Astrocyte of the cerebellum (primary cell): ENCODE measurements around the gene COBLL1.
"Not testable (repeated sequence)": the region's sequence is repeated elsewhere in the genome, so short reads cannot be mapped to it uniquely, and the experiment has no call there.

Source experiments
- DNase-seq: peaks from one replicate; pipeline ENCODE4 v3.0.0-alpha.2; 2011; ENCODE audit warnings: low read depth
- H3K4me3 ChIP-seq: 2 replicates; pipeline ENCODE4 v1.5.1; 2011; ENCODE audit warnings: mild to moderate bottlenecking, low read depth, low read length, moderate library complexity
- in situ Hi-C: cut with HindIII; loops from 2 replicates; pipeline ENCODE4 v1.10.0; 2017; ENCODE audit warnings: low sequenced_read_pairs
- TF ChIP-seq, protein P1 (sequence below): IDR thresholded peaks from 2 replicates; pipeline ENCODE4 v1.5.1; 2012; ENCODE audit warnings: low read length, low read depth, moderate library complexity, mild to moderate bottlenecking; ENCODE audit errors: missing control alignments

The COBLL1 gene

DNA sequence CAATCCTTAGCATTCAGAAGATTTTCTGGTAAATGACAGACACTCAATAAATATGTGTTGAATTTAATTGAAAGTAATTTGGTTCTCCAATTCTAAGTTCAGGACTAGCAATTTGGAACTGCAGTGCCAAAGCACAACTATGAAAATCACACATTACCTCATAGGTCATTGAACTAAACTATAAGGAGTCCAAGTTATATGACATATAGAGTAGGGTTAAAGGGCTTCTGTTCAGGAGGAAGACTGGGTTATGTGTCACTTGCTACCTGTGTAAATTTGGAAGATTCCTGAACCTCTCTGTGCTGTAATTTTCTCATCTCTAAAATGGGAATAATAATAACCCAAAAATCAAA, 27.8 kb upstream of the COBLL1 start:
- in situ Hi-C loops: no loop called here
- TF ChIP-seq, protein P1, sequence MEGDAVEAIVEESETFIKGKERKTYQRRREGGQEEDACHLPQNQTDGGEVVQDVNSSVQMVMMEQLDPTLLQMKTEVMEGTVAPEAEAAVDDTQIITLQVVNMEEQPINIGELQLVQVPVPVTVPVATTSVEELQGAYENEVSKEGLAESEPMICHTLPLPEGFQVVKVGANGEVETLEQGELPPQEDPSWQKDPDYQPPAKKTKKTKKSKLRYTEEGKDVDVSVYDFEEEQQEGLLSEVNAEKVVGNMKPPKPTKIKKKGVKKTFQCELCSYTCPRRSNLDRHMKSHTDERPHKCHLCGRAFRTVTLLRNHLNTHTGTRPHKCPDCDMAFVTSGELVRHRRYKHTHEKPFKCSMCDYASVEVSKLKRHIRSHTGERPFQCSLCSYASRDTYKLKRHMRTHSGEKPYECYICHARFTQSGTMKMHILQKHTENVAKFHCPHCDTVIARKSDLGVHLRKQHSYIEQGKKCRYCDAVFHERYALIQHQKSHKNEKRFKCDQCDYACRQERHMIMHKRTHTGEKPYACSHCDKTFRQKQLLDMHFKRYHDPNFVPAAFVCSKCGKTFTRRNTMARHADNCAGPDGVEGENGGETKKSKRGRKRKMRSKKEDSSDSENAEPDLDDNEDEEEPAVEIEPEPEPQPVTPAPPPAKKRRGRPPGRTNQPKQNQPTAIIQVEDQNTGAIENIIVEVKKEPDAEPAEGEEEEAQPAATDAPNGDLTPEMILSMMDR: no peak
- DNase-seq: no peak
- H3K4me3 ChIP-seq: no peak overlapping the region

DNA sequence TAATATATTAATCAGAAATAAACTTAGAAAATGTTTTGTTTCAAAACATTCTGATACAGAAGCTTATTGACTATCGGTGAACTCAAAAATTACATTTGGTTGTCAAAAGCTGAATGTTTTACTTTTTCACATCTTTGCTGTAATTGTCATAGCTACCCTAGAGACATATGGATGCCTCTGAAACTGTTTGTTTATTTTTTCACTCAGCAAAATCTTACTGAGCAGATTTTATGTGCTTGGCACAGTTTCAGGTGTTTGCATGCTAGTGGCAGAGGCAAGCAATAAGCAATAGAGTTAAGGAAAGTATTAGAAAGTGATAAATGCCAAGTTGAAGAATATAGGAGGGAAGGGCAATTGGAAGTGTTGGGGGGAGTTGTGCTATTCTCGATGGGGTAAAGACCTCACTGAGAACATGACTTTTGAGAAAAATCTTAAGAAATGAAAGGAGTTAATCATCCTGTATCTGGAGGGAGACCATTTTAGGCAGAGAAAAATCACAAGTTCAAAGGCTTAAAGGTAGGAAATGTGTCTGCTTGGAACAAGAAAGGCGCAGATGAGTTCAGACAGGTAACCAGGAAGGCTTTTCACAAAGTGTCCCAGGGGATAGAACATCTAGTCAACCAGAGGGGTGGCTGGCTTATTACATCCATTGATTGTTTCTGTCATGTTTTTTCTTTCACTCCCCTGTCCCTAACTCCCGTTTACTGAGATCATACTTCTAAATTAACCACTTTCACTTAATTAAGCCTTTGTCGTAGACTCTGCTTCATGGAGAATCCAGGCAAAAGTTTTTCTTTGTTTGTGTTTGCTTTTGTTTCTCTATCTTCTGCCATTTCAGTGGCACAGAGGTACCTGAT, 27.2 kb upstream of the COBLL1 start:
- in situ Hi-C loops: no loop called here

DNA sequence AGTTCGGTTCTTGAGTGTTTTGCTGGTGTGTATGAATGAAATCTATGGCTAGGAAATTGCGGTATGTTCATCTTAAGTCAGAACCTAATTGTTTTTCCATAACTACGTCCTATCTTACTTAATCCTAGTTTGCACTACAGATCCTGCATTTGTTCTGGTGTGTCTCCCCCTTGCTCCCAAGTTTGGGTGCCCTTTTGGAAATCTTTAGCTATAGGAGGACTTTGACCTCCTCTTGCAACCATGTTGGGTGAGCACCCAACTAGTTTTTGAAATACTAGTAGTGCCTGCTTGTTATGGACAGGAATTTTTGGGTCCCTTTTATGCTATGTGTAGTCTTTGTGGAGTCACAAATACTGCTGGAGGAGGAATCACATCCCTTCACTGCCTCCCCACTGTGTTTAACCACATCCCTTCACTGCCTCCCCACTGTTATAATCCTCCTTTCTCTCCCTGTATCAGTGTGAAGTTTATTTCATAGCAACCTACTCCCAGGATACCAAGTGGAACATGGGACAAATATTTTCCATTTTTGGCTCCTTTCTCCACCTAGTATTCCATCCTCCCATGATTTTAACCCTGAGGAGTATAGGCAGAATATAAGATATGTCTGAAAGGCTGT, 26.3 kb upstream of the COBLL1 start:
- TF ChIP-seq, protein P1: no peak
- no peak overlapping the region for H3K4me3 ChIP-seq
- in situ Hi-C loops: no loop called here
- DNase-seq: no peak

More for the DNA sequence above, 27.2 kb upstream of the COBLL1 start:
- TF ChIP-seq, protein P1: no peak
- H3K4me3 ChIP-seq: no peak overlapping the region
- DNase-seq: no peak

DNA sequence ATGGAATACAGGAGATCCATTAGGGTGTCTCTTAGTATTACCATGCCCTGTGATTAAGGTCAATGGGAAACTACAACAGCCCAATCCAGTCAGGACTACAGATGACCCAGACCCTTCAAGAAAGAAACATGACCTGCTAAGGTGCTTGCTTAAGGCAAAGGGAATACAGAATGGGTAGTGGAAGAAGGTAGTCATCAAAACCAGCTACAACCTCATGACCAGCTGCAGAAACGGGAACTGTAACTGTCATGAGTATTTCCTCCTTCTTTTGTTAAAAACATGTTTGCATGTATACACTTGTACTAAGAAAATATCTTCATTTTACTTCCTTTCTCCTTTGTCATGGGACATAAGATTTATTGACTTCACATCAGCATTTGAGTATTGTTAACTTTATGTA, 24.8 kb upstream of the COBLL1 start:
- H3K4me3 ChIP-seq, in situ Hi-C loops, DNase-seq: not testable (repeated sequence)

DNA sequence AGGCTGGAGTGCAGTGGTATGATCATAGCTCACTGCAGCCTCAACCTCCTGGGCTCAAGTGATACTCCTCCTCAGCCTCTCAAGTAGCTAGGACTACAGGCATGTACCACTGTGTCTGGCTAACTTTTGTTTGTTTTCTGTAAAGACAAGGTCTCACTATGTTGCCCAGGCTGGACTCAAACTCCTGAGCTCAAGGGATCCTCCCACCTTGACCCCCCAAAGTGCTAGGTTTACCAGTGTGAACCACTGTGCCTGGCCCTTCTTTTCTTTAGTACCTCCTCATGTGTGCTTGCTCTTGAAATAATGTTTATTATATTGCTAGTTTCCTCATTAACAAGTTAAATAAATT, 19.0 kb upstream of the COBLL1 start:
- TF ChIP-seq, protein P1: no peak
- in situ Hi-C loops: no loop called here
- no peak overlapping the region for H3K4me3 ChIP-seq
- no peak for DNase-seq

DNA sequence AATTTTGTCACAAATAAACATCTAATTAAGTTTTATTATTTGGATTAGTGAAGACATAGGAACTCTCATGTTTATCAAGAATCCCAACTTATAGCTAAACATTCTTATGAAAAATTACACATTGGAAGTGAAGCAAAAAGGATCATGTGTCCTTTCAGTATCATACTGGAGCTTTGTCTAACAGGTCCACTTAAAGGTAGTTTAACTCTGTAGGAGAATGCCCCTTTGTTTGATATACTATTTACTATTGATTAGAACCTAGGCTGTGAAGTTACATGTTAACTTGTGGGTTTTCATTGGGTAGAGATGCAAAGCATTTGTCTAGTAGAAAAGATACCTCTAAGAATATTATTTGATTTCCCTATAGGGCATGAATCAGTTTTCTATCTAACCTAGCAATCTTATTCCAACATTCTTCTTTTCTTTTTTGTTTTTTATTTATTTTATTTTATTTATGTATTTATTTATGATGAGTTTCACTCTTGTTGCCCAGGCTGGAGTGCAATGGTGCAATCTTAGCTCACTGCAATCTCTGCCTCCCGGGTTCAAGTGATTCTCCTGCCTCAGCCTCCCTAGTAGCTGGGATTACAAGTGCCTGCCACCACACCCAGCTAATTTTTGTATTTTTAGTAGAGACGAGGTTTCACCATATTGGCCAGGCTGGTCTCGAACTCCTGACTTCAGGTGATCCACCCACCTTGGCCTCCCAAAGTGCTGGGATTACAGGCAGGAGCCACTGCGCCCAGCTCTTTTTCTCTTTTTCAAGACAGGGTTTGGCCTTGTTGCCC, 18.5 kb upstream of the COBLL1 start:
- not testable (repeated sequence) for DNase-seq

DNA sequence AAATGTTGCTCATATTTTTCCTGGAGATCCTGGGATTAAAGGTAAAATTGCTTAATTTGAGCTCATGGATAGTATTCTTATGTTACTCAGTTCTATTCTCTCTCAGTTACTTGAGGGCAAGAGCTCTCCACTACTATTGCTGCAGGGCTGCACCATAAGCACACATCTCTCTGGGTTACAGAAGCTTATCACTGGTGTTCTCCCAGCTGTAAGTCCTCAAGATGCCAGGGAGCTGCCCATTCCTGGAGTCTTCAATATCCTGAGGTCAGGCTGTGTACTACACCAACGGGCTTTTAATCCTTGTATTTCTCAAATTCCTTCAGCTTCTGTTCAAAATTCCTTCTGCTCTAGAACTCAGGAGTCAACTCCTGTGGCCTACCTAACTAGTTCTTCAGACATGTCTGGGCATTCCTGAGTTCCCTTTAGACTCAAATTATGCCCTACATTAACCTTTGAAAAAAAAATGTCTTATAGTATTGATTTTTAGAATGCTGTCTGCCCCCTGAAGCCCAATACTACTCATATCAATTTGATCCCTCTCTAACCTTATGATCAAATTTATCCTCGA, 17.7 kb upstream of the COBLL1 start:
- in situ Hi-C loops: no loop called here
- TF ChIP-seq, protein P1: no peak
- DNase-seq: no peak
- H3K4me3 ChIP-seq: no peak overlapping the region

More for the DNA sequence above, 18.5 kb upstream of the COBLL1 start:
- H3K4me3 ChIP-seq, in situ Hi-C loops: not testable (repeated sequence)
